HepG2 (cell line): Measurements from ENCODE around the gene PARP15. TPM values are rescaled to one million over a fixed set of nuclear protein-coding genes. Genes with fewer than 3 reads are reported as not detected.

Experiments
- ATAC-seq: fragments of 200-7000 bp; cut with Tn5 transposase; 3 replicates; pipeline ENCODE4 v1.9.1; 2020; ENCODE audit warnings: mild to moderate bottlenecking, moderate library complexity
- BruUV-seq: library from RNA; stranded (reverse); fragments of 400-500 nt; replicated peaks from 2 replicates; lab custom pipeline; 2021; lab: Mats Ljungman, UMichigan
- CTCF ChIA-PET: fragments of 300-600 bp; formaldehyde crosslinking; extraction: SDS; loops from one replicate; lab custom pipeline; 2021; ENCODE audit warnings: low total read pairs, inconsistent platforms, low intra/inter-chr PET ratio; lab: Yijun Ruan, JAX
- POLR2A ChIA-PET: fragments of 350-600 bp; sonication (Branson Sonifier 250); formaldehyde crosslinking; loops from one replicate; lab custom pipeline; 2020; ENCODE audit warnings: antibody characterized with exemption, inconsistent platforms; lab: Yijun Ruan, JAX
- DNase-seq: peaks from one replicate; pipeline ENCODE4 v3.0.0-alpha.2; 2015; ENCODE audit warnings: low spot score
- FAIRE-seq: peaks from 3 replicates; lab custom pipeline; 2011; peaks lifted over from hg19 to GRCh38; lab: Jason Lieb, UNC
- H2AFZ ChIP-seq: one replicate; pipeline ENCODE4 v1.6.1; 2011; ENCODE audit warnings: low read length, inconsistent platforms
- H3K27ac ChIP-seq: fragments of 300-600 bp; 3 replicates; pipeline ENCODE4 v1.8.0; 2011; ENCODE audit warnings: mixed run types, mild to moderate bottlenecking, mixed read lengths, low read length, inconsistent platforms; ENCODE audit not compliant: insufficient read depth; ENCODE audit errors: extremely low read length
- H3K27me3 ChIP-seq, 2 experiments: fragments of 200-600 bp in 1 of 2; 2 replicates in 1 of 2; 3 replicates in 1 of 2; pipeline versions ENCODE4 v1.6.0 to v1.8.0; 2011; ENCODE audit warnings: low read length in 2 of 2, mild to moderate bottlenecking in 2 of 2, moderate library complexity in 2 of 2, inconsistent platforms in 1 of 2; ENCODE audit not compliant: insufficient read depth in 2 of 2, control insufficient read depth in 1 of 2
- H3K36me3 ChIP-seq, 2 experiments: fragments of 200-600 bp in 1 of 2; replicated peaks in 1 of 2; 2 replicates in 1 of 2; 3 replicates in 1 of 2; pipeline versions ENCODE4 v1.5.1 to v1.8.0; 2011; ENCODE audit warnings: low read length in 2 of 2, inconsistent platforms in 1 of 2; ENCODE audit not compliant: insufficient read depth in 2 of 2, control insufficient read depth in 1 of 2
- H3K4me1 ChIP-seq: 2 replicates; pipeline ENCODE4 v1.5.1; 2012; ENCODE audit warnings: low read length, inconsistent platforms; ENCODE audit not compliant: insufficient read depth
- H3K4me2 ChIP-seq: 2 replicates; pipeline ENCODE4 v1.6.0; 2011; ENCODE audit warnings: low read depth, low read length, inconsistent platforms
- H3K4me3 ChIP-seq, 3 experiments: fragments of 200-600 bp in 1 of 3; sonication (generic), shearing (Covaris generic) in 1 of 3; replicated peaks in 1 of 3; 2 replicates each; pipeline ENCODE4 v1.5.1; 2011 to 2016; ENCODE audit warnings: low read length in 3 of 3, inconsistent platforms in 2 of 3, low read depth in 2 of 3, mild to moderate bottlenecking in 2 of 3, control low read depth in 1 of 3, mixed read lengths in 1 of 3; ENCODE audit not compliant: insufficient read depth in 1 of 3
- H3K79me2 ChIP-seq: one replicate; pipeline ENCODE4 v1.6.1; 2011; ENCODE audit warnings: low read length, inconsistent platforms; ENCODE audit not compliant: insufficient read depth
- H3K9ac ChIP-seq: 2 replicates; pipeline ENCODE4 v1.6.0; 2011; ENCODE audit warnings: mild to moderate bottlenecking, low read depth, low read length, inconsistent platforms; ENCODE audit not compliant: insufficient read depth
- H3K9me3 ChIP-seq: 2 replicates; pipeline ENCODE4 v1.5.1; 2012; ENCODE audit warnings: mild to moderate bottlenecking, low read length
- H4K20me1 ChIP-seq: 2 replicates; pipeline ENCODE4 v1.6.0; 2011; ENCODE audit warnings: inconsistent platforms, mild to moderate bottlenecking, low read length, moderate library complexity; ENCODE audit not compliant: insufficient read depth
- ARNT2 ChIP-seq: sonication (generic); formaldehyde crosslinking; IDR thresholded peaks from 2 replicates; pipeline ENCODE4 v1.8.0; 2022; ENCODE audit warnings: mild to moderate bottlenecking, low read depth, missing genetic modification reagents, moderate library complexity
- ASH2L ChIP-seq: fragments of 300-600, 200-600 bp; sonication (generic); IDR thresholded peaks from 2 replicates; pipeline ENCODE4 v1.7.0; 2017; ENCODE audit warnings: low read depth, mild to moderate bottlenecking, moderate library complexity, mixed read lengths, low read length; ENCODE audit not compliant: insufficient read length
- ATF5 ChIP-seq: sonication (generic); formaldehyde crosslinking; IDR thresholded peaks from 2 replicates; pipeline ENCODE4 v1.4.0; 2020; ENCODE audit warnings: mild to moderate bottlenecking, low read depth, missing genetic modification reagents
- EP300 ChIP-seq, 3 experiments: sonication (generic) in 1 of 3; formaldehyde crosslinking in 1 of 3; IDR thresholded peaks; 2 replicates each; pipeline versions ENCODE4 v1.5.1 to v1.6.1; 2011 to 2020; ENCODE audit warnings: low read depth in 2 of 3, low read length in 2 of 3, borderline replicate concordance in 1 of 3, improper control_type of control experiment in 1 of 3, mild to moderate bottlenecking in 1 of 3, missing genetic modification reagents in 1 of 3, moderate library complexity in 1 of 3
- GATAD1 ChIP-seq: IDR thresholded peaks from 2 replicates; pipeline ENCODE4 v1.6.1; 2016; ENCODE audit warnings: missing genetic modification reagents, missing compliant biosample characterization
- HMG20B ChIP-seq: conservative IDR thresholded peaks from 2 replicates; pipeline ENCODE4 v1.6.1; 2016; ENCODE audit warnings: missing genetic modification reagents, missing compliant biosample characterization
- PHF20 ChIP-seq: sonication (generic); formaldehyde crosslinking; IDR thresholded peaks from 2 replicates; pipeline ENCODE4 v1.5.0; 2020; ENCODE audit warnings: mild to moderate bottlenecking, missing genetic modification reagents
- SAP130 ChIP-seq: IDR thresholded peaks from 2 replicates; pipeline ENCODE4 v1.6.1; 2016; ENCODE audit warnings: low read depth
- SNAPC5 ChIP-seq: sonication (generic); formaldehyde crosslinking; IDR thresholded peaks from 2 replicates; pipeline ENCODE4 v1.8.1; 2023; ENCODE audit warnings: mild to moderate bottlenecking, missing genetic modification reagents, borderline replicate concordance
- ZBTB37 ChIP-seq: sonication (generic); formaldehyde crosslinking; IDR thresholded peaks from 2 replicates; pipeline ENCODE4 v1.4.0; 2020; ENCODE audit warnings: mild to moderate bottlenecking, missing genetic modification reagents
- ZNF749 ChIP-seq: sonication (generic); formaldehyde crosslinking; IDR thresholded peaks from 2 replicates; pipeline ENCODE4 v1.8.0; 2022; ENCODE audit warnings: mild to moderate bottlenecking, missing genetic modification reagents, moderate library complexity, borderline replicate concordance
- WGBS: methylation state at CpG from one replicate; pipeline ENCODE4 v1.1.6; 2017; ENCODE audit warnings: low lambda C conversion rate; 5-methylcytosine and 5-hydroxymethylcytosine counted together
- in situ Hi-C: cut with HindIII; loops from 2 replicates; pipeline ENCODE4 v1.10.0; 2017; ENCODE audit warnings: low pct_unique_long_range_greater_than_20kb; ENCODE audit not compliant: extremely low pct_ligation_motif_present
- intact Hi-C: fragments of 100-400 bp; cut with micrococcal nuclease; formaldehyde crosslinking; loops from one replicate; pipeline ENCODE4 v1.10.0; 2022; ENCODE audit not compliant: unreplicated experiment
- polyA plus RNA-seq, 8 experiments: library from polyadenylated mRNA; depleted of rRNA in 3 of 8; stranded (reverse) in 7 of 8; unstranded in 1 of 8; fragments of >200 nt; fragmentation: Illumina TruSeq in 4 of 8; extraction: Trizol in 4 of 8; gene quantifications; 2 replicates each; pipeline versions ENCODE4 v1.2.1 to v1.2.3, GENCODE V29; 2011 to 2016; ENCODE audit warnings: low read depth in 4 of 8, missing spikeins in 1 of 8, mixed read lengths in 1 of 8; ENCODE audit not compliant: insufficient read depth in 1 of 8
- total RNA-seq, 5 experiments: library from RNA; depleted of rRNA; stranded (reverse); fragments of >200 nt; fragmentation: Illumina TruSeq; extraction: Trizol; gene quantifications; 2 replicates each; pipeline ENCODE4 v1.2.3, GENCODE V29; 2016; ENCODE audit warnings: low read depth in 1 of 5
- TF ChIP-seq, protein P1 (sequence below): sonication (generic); formaldehyde crosslinking; conservative IDR thresholded peaks from 2 replicates; pipeline ENCODE4 v1.4.0; 2020; ENCODE audit warnings: missing genetic modification reagents
- TF ChIP-seq, protein P2 (sequence below): sonication (generic); formaldehyde crosslinking; IDR thresholded peaks from 2 replicates; pipeline ENCODE4 v1.4.0; 2020; ENCODE audit warnings: missing genetic modification reagents; ENCODE audit errors: not compliant biosample characterization
- TF ChIP-seq, protein P3 (sequence below): sonication (generic); formaldehyde crosslinking; IDR thresholded peaks from 2 replicates; pipeline ENCODE4 v1.9.0; 2022; ENCODE audit warnings: missing genetic modification reagents, mild to moderate bottlenecking, borderline replicate concordance

PARP15 gene
- total and polyA plus RNA-seq, 2 of the 13 experiments (the other 11 are each of a cell fraction or from before 2014, with no cell fraction given), result 0.02 TPM; not detected in 1

DNA sequence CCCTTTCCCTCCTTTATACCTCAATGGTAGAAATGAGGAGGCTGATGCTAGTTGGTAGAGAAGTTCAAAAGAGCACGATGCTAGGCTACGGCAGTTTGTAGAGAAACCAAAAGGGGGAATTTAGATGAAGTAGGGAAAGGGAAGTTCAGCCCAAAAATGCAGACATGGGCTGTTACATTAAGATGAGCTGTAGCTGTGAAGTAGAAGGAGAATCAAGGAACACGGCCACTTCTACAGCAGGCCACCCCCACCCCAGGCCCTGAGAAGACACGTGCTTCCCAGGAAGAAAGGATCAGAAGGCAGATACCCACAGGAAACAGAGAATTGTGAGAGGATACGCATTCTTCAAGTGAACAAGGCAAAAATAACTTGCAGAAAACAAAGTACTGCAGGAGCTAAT is 101.1 kb downstream of the PARP15 start:
- Histone ChIP-seq H3K4me3 (no peak overlapping the region), H3K36me3 (no peaks in the 10 kb centered on the region), H3K27ac (no peak overlapping the region), H3K9ac (no peak overlapping the region), H3K9me3 (no peaks in the 10 kb centered on the region), H3K27me3 (no peaks in the 10 kb centered on the region; a peak in 1 of 5 replicates), H3K4me1 (peaks cover 22% of the 10 kb centered on the region), H2AFZ (no peak overlapping the region), H3K79me2 (no peaks in the 10 kb centered on the region), H4K20me1 (no peaks in the 10 kb centered on the region), H3K4me2 (peak overlapping the region; percentile 99)
- CTCF ChIA-PET, result interaction anchor here (1.4 to 2.8 kb wide), 2 partner anchors 118 to 286 kb away, joined by 14 to 39 read pairs; no protein-coding TSS in a partner anchor
- ATAC-seq, result no peak
- BruUV-seq, result no TSS peak
- POLR2A ChIA-PET, result interaction anchor here (1.8 to 3.6 kb wide), 5 partner anchors 9 to 295 kb away, joined by 6 to 29 read pairs (median 10); partner anchors contain the start of genes DTX3L, FAM162A, KPNA1 and MIX23
- WGBS, result 37% methylated on average over 5 of the region's 5 CpGs
- TF ChIP-seq EP300 (IDR thresholded peaks at IDR 0.05; ENCODE audit: low read depth in 2 of 2, low read length in 2 of 2) (no peak), EP300 (CRISPR knock-in tag; IDR thresholded peaks at IDR 0.05; ENCODE audit: borderline replicate concordance) (no peak), GATAD1 (no peak), ZNF749 (CRISPR knock-in tag) (no peak), ATF5 (CRISPR knock-in tag) (no peak), SNAPC5 (CRISPR knock-in tag) (no peak), ZBTB37 (CRISPR knock-in tag) (no peak), ARNT2 (no peak), ASH2L (no peak), SAP130 (CRISPR knock-in tag) (no peak), HMG20B (no peak), PHF20 (no peak)
- TF ChIP-seq, protein P1, sequence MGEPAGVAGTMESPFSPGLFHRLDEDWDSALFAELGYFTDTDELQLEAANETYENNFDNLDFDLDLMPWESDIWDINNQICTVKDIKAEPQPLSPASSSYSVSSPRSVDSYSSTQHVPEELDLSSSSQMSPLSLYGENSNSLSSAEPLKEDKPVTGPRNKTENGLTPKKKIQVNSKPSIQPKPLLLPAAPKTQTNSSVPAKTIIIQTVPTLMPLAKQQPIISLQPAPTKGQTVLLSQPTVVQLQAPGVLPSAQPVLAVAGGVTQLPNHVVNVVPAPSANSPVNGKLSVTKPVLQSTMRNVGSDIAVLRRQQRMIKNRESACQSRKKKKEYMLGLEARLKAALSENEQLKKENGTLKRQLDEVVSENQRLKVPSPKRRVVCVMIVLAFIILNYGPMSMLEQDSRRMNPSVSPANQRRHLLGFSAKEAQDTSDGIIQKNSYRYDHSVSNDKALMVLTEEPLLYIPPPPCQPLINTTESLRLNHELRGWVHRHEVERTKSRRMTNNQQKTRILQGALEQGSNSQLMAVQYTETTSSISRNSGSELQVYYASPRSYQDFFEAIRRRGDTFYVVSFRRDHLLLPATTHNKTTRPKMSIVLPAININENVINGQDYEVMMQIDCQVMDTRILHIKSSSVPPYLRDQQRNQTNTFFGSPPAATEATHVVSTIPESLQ (CRISPR knock-in tag), result no peak
- TF ChIP-seq, protein P2, sequence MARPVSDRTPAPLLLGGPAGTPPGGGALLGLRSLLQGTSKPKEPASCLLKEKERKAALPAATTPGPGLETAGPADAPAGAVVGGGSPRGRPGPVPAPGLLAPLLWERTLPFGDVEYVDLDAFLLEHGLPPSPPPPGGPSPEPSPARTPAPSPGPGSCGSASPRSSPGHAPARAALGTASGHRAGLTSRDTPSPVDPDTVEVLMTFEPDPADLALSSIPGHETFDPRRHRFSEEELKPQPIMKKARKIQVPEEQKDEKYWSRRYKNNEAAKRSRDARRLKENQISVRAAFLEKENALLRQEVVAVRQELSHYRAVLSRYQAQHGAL (CRISPR knock-in tag), result no peak
- TF ChIP-seq, protein P3, sequence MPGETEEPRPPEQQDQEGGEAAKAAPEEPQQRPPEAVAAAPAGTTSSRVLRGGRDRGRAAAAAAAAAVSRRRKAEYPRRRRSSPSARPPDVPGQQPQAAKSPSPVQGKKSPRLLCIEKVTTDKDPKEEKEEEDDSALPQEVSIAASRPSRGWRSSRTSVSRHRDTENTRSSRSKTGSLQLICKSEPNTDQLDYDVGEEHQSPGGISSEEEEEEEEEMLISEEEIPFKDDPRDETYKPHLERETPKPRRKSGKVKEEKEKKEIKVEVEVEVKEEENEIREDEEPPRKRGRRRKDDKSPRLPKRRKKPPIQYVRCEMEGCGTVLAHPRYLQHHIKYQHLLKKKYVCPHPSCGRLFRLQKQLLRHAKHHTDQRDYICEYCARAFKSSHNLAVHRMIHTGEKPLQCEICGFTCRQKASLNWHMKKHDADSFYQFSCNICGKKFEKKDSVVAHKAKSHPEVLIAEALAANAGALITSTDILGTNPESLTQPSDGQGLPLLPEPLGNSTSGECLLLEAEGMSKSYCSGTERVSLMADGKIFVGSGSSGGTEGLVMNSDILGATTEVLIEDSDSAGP (CRISPR knock-in tag), result no peak
- in situ Hi-C loops, result loop anchor here (5.0 to 25.0 kb wide), 3 partner anchors 121 to 1116 kb away; partner anchors contain the start of gene ARGFX
- intact Hi-C loops, result loop anchor here (10.0 kb wide), 2 partner anchors 374 to 1134 kb away; partner anchors contain the start of gene POLQ
- DNase-seq, result no peak
- FAIRE-seq, result no peak
